ENCODE measurements around the gene SAMD3.
"Not testable (repeated sequence)": the region's sequence is repeated elsewhere in the genome, so short reads cannot be mapped to it uniquely, and the experiment has no call there.

The SAMD3 gene

GRCh38 chr6:130211691-130212090, 11.1 kb downstream of the SAMD3 start:
- DNase-seq: no peak

- no peak for DNase-seq
These were observed 14.6 kb downstream of the SAMD3 start for GRCh38 chr6:130207979-130208649.

GRCh38 chr6:130206479-130206878, 16.3 kb downstream of the SAMD3 start:
- DNase-seq: no peak

GRCh38 chr6:130204322-130204721, 18.4 kb downstream of the SAMD3 start:
- no peak for DNase-seq

GRCh38 chr6:130203370-130203769, 19.4 kb downstream of the SAMD3 start:
- DNase-seq: no peak

GRCh38 chr6:130202782-130203181, 20.0 kb downstream of the SAMD3 start:
- DNase-seq: no peak

GRCh38 chr6:130200020-130200419, 22.7 kb downstream of the SAMD3 start:
- no peak for DNase-seq

GRCh38 chr6:130198483-130199035, 24.2 kb downstream of the SAMD3 start:
- no peak for DNase-seq

GRCh38 chr6:130197816-130198482, 24.8 kb downstream of the SAMD3 start:
- not testable (repeated sequence) for DNase-seq

- DNase-seq: not testable (repeated sequence)
These were observed 28.3 kb downstream of the SAMD3 start for GRCh38 chr6:130194434-130194833.

GRCh38 chr6:130190701-130191690, 31.8 kb downstream of the SAMD3 start:
- no peak for DNase-seq

GRCh38 chr6:130189531-130190397, 33.0 kb downstream of the SAMD3 start:
- DNase-seq: no peak

GRCh38 chr6:130188207-130188899, 34.4 kb downstream of the SAMD3 start:
- DNase-seq: no peak

GRCh38 chr6:130187335-130188206, 35.2 kb downstream of the SAMD3 start:
- no peak for DNase-seq

GRCh38 chr6:130185658-130186057, 37.1 kb downstream of the SAMD3 start:
- no peak for DNase-seq

GRCh38 chr6:130183271-130184222, 39.2 kb downstream of the SAMD3 start:
- no peak for DNase-seq

GRCh38 chr6:130182466-130182865, 40.3 kb downstream of the SAMD3 start:
- no peak for DNase-seq

GRCh38 chr6:130178692-130179091, 44.1 kb downstream of the SAMD3 start:
- DNase-seq: no peak

GRCh38 chr6:130176378-130176777, 46.4 kb downstream of the SAMD3 start:
- DNase-seq: no peak

Measured in bone marrow (tissue), 2 donors.